HepG2 (cell line): ENCODE measurements around the gene ABCB8. TPM values are rescaled to one million over a fixed set of nuclear protein-coding genes. Genes with fewer than 3 reads are reported as not detected.
A peak's percentile ranks its signal among the peaks of the same experiment; 100 is the strongest.

Experiments
- CBX2 ChIP-seq, 2 experiments: fragments of 200-600 bp in 1 of 2; sonication (generic); formaldehyde crosslinking in 1 of 2; IDR thresholded peaks; 2 replicates each; pipeline versions ENCODE4 v1.7.0 to v1.8.1; 2018 to 2022; ENCODE audit warnings: low read depth in 2 of 2, low read length in 1 of 2, mild to moderate bottlenecking in 1 of 2, missing genetic modification reagents in 1 of 2
- CBX5 ChIP-seq: sonication (generic); formaldehyde crosslinking; IDR thresholded peaks from 2 replicates; pipeline ENCODE4 v1.4.0; 2020; ENCODE audit warnings: missing genetic modification reagents, borderline replicate concordance
- CENPT ChIP-seq: sonication (generic); formaldehyde crosslinking; IDR thresholded peaks from 2 replicates; pipeline ENCODE4 v1.8.0; 2022; ENCODE audit warnings: low read depth, mild to moderate bottlenecking, moderate library complexity, missing genetic modification reagents
- HES4 ChIP-seq: sonication (generic); formaldehyde crosslinking; IDR thresholded peaks from 2 replicates; pipeline ENCODE4 v1.9.0; 2021; ENCODE audit warnings: mild to moderate bottlenecking, missing genetic modification reagents, borderline replicate concordance
- HMG20B ChIP-seq: conservative IDR thresholded peaks from 2 replicates; pipeline ENCODE4 v1.6.1; 2016; ENCODE audit warnings: missing genetic modification reagents, missing compliant biosample characterization
- HOMEZ ChIP-seq: IDR thresholded peaks from 2 replicates; pipeline ENCODE4 v1.6.1; 2016; ENCODE audit warnings: low read depth
- HOXA7 ChIP-seq: sonication (generic); formaldehyde crosslinking; IDR thresholded peaks from 2 replicates; pipeline ENCODE4 v1.8.1; 2022; ENCODE audit warnings: mild to moderate bottlenecking, missing genetic modification reagents, moderate library complexity
- KLF11 ChIP-seq: IDR thresholded peaks from 2 replicates; pipeline ENCODE4 v1.6.1; 2016; ENCODE audit warnings: missing compliant biosample characterization
- MEF2D ChIP-seq: sonication (generic); formaldehyde crosslinking; IDR thresholded peaks from 2 replicates; pipeline ENCODE4 v1.5.1; 2020; ENCODE audit warnings: mild to moderate bottlenecking, missing genetic modification reagents
- MXI1 ChIP-seq: IDR thresholded peaks from 3 replicates; pipeline ENCODE4 v1.6.1; 2012; ENCODE audit warnings: low read depth, low read length, inconsistent platforms, borderline replicate concordance
- PCBP2 ChIP-seq: fragments of 200-400 bp; formaldehyde crosslinking; optimal IDR thresholded peaks from 2 replicates; pipeline ENCODE3; 2018; ENCODE audit warnings: low read length, low read depth; ENCODE audit not compliant: poor library complexity, severe bottlenecking
- SMYD3 ChIP-seq: sonication (generic); formaldehyde crosslinking; IDR thresholded peaks from 2 replicates; pipeline ENCODE4 v1.8.1; 2023; ENCODE audit warnings: mild to moderate bottlenecking, missing genetic modification reagents
- U2AF2 ChIP-seq: fragments of 200-400 bp; formaldehyde crosslinking; IDR thresholded peaks from 2 replicates; pipeline ENCODE4 v1.6.1; 2017; ENCODE audit warnings: low read depth, mild to moderate bottlenecking, low read length
- ZFP82 ChIP-seq: sonication (generic); formaldehyde crosslinking; IDR thresholded peaks from 2 replicates; pipeline ENCODE4 v1.5.1; 2020; ENCODE audit warnings: mild to moderate bottlenecking, missing genetic modification reagents, borderline replicate concordance
- ZNF558 ChIP-seq: sonication (generic); formaldehyde crosslinking; IDR thresholded peaks from 2 replicates; pipeline ENCODE4 v1.9.0; 2022; ENCODE audit warnings: mild to moderate bottlenecking, missing genetic modification reagents, borderline replicate concordance
- ZNF564 ChIP-seq: sonication (generic); formaldehyde crosslinking; IDR thresholded peaks from 2 replicates; pipeline ENCODE4 v1.8.1; 2023; ENCODE audit warnings: mild to moderate bottlenecking, missing genetic modification reagents
- ZNF678 ChIP-seq: sonication (generic); formaldehyde crosslinking; IDR thresholded peaks from 2 replicates; pipeline ENCODE4 v1.4.0; 2020; ENCODE audit warnings: mild to moderate bottlenecking, missing genetic modification reagents
- ZNF766 ChIP-seq: sonication (generic); formaldehyde crosslinking; IDR thresholded peaks from 2 replicates; pipeline ENCODE4 v1.5.0; 2020; ENCODE audit warnings: missing genetic modification reagents, borderline replicate concordance
- ZNF776 ChIP-seq: sonication (generic); formaldehyde crosslinking; IDR thresholded peaks from 2 replicates; pipeline ENCODE4 v1.4.0; 2020; ENCODE audit warnings: mild to moderate bottlenecking, missing genetic modification reagents
- ZNF777 ChIP-seq: sonication (generic); formaldehyde crosslinking; IDR thresholded peaks from 2 replicates; pipeline ENCODE4 v1.4.0; 2020; ENCODE audit warnings: missing genetic modification reagents
- ZNF839 ChIP-seq: sonication (generic); formaldehyde crosslinking; IDR thresholded peaks from 2 replicates; pipeline ENCODE4 v1.4.0; 2020; ENCODE audit warnings: missing genetic modification reagents, mild to moderate bottlenecking, borderline replicate concordance
- ZSCAN9 ChIP-seq: IDR thresholded peaks from 2 replicates; pipeline ENCODE4 v1.6.1; 2016; ENCODE audit warnings: borderline replicate concordance
- polyA plus RNA-seq, 8 experiments: library from polyadenylated mRNA; depleted of rRNA in 3 of 8; stranded (reverse) in 7 of 8; unstranded in 1 of 8; fragments of >200 nt; fragmentation: Illumina TruSeq in 4 of 8; extraction: Trizol in 4 of 8; gene quantifications; 2 replicates each; pipeline versions ENCODE4 v1.2.1 to v1.2.3, GENCODE V29; 2011 to 2016; ENCODE audit warnings: low read depth in 4 of 8, missing spikeins in 1 of 8, mixed read lengths in 1 of 8; ENCODE audit not compliant: insufficient read depth in 1 of 8
- total RNA-seq, 5 experiments: library from RNA; depleted of rRNA; stranded (reverse); fragments of >200 nt; fragmentation: Illumina TruSeq; extraction: Trizol; gene quantifications; 2 replicates each; pipeline ENCODE4 v1.2.3, GENCODE V29; 2016; ENCODE audit warnings: low read depth in 1 of 5
- TF ChIP-seq, protein P1 (sequence below): sonication (generic); formaldehyde crosslinking; IDR thresholded peaks from 2 replicates; pipeline ENCODE4 v1.5.0; 2020; ENCODE audit warnings: missing genetic modification reagents

The ABCB8 gene
- total and polyA plus RNA-seq, 2 of the 13 experiments (the other 11 are each of a cell fraction or from before 2014, with no cell fraction given), result 6.6 to 16.7 TPM

- peak; percentile 9; the same call in 1 of the 2 replicates for TF ChIP-seq ZNF564 (CRISPR knock-in tag)
- no peak for TF ChIP-seq HES4 (CRISPR knock-in tag)
- TF ChIP-seq, protein P1, sequence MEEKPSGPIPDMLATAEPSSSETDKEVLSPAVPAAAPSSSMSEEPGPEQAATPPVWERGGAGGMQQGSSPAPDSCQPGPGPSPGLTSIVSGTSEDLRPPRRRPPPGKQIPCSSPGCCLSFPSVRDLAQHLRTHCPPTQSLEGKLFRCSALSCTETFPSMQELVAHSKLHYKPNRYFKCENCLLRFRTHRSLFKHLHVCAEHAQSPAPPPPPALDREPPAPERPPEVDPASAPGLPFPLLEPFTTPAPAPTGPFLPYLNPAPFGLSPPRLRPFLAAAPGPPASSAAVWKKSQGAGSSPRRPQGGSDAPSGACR, result peak; percentile 69; the same call in 1 of the 2 replicates
- TF ChIP-seq HOXA7 (CRISPR knock-in tag), result no peak
- no peak for TF ChIP-seq SMYD3 (CRISPR knock-in tag)
- peak; percentile 25; the same call in 1 of the 2 replicates for TF ChIP-seq ZNF777 (CRISPR knock-in tag)
- TF ChIP-seq ZNF558 (CRISPR knock-in tag), result no peak
- no peak for TF ChIP-seq CBX2 (IDR thresholded peaks at IDR 0.05; ENCODE audit: low read depth, low read length)
- no peak for TF ChIP-seq CBX2 (CRISPR knock-in tag; IDR thresholded peaks at IDR 0.05; ENCODE audit: low read depth)
- no peak for TF ChIP-seq CBX5 (CRISPR knock-in tag)
- peak; percentile 95; the same call in 1 of the 2 replicates for TF ChIP-seq ZFP82 (CRISPR knock-in tag)
- peak; percentile 59; the same call in 1 of the 2 replicates for TF ChIP-seq ZNF678
- TF ChIP-seq MXI1, result peak; percentile 83; the same call in 1 of the 3 replicates
- TF ChIP-seq MEF2D (CRISPR knock-in tag), result 0 out of 2 replicates have a peak, but pooled peaks have one; percentile 22
- TF ChIP-seq ZNF776, result 0 out of 2 replicates have a peak, but pooled peaks have one; percentile 21
- TF ChIP-seq HOMEZ (CRISPR knock-in tag), result 0 out of 2 replicates have a peak, but pooled peaks have one; percentile 43
- TF ChIP-seq CENPT (CRISPR knock-in tag), result no peak
- TF ChIP-seq ZNF766 (CRISPR knock-in tag), result 0 out of 2 replicates have a peak, but pooled peaks have one; percentile 8
- TF ChIP-seq ZSCAN9, result peak; percentile 4; the same call in 1 of the 2 replicates
- TF ChIP-seq KLF11 (CRISPR knock-in tag), result no peak
- TF ChIP-seq ZNF839 (CRISPR knock-in tag), result no peak; the same call in 1 of the 2 replicates
- no peak for TF ChIP-seq PCBP2
- TF ChIP-seq HMG20B, result no peak
- TF ChIP-seq U2AF2, result no peak
These were observed 52.4 kb downstream of the ABCB8 start, which contains the start of gene FASTK (continued) for GRCh38 chr7:151080522-151081169.
